Measurements from ENCODE around the gene SUFU. TPM values are rescaled to one million over a fixed set of nuclear protein-coding genes. Genes with fewer than 3 reads are reported as not detected.

The SUFU gene
- total and polyA plus RNA-seq, 2 experiments from 2014 or later = 2.8 to 5.6 TPM

- peak; percentile 99 for DNase-seq (ENCODE audit: low spot score)
- H2AFZ ChIP-seq = peak overlapping the region; percentile 9; the same call in 1 of the 2 replicates
Observed at GRCh38 chr10:102641880-102642735, 138.3 kb downstream of the SUFU start.

GRCh38 chr10:102642736-102643335 lies 139.1 kb downstream of the SUFU start:
- 0 out of 2 replicates have a peak, but pooled peaks cover 3% of the 10 kb centered on the region for H3K27me3 ChIP-seq (ENCODE audit: insufficient read depth)
- peak overlapping the region; percentile 86 for H3K4me3 ChIP-seq
- H3K4me1 ChIP-seq (ENCODE audit: insufficient read depth) = peaks cover 18% of the 10 kb centered on the region
- H2AFZ ChIP-seq = peak overlapping the region; percentile 91
- Mint-ChIP-seq H3K4me1 (peaks cover 19% of the 10 kb centered on the region), H3K27me3 (ENCODE audit: insufficient read depth, low read depth, poor library complexity) (peaks cover 19% of the 10 kb centered on the region), H3K27ac (peak overlapping the region; percentile 94), H3K36me3 (ENCODE audit: low read depth) (no peaks in the 10 kb centered on the region; the same call in 2 of the 3 replicates), H3K4me3 (peak overlapping the region; percentile 92), H3K9me3 (no peaks in the 10 kb centered on the region)
- H3K9me2 ChIP-seq (ENCODE audit: insufficient read depth) = no peaks in the 10 kb centered on the region
- DNase-seq (ENCODE audit: low spot score) (peak; percentile 61), ATAC-seq (peak; percentile 1; the same call in 2 of the 3 replicates)
- H3K79me2 ChIP-seq (replicated peaks; ENCODE audit: insufficient read depth) = peaks cover 28% of the 10 kb centered on the region
- peaks cover 13% of the 10 kb centered on the region; the same call in 1 of the 2 replicates for H4K20me1 ChIP-seq (replicated peaks; ENCODE audit: insufficient read depth)
- H3K4me2 ChIP-seq = peak overlapping the region; percentile 95
- H3K36me3 ChIP-seq (ENCODE audit: insufficient read depth) = no peaks in the 10 kb centered on the region
- peaks cover 17% of the 10 kb centered on the region for H3F3A ChIP-seq (replicated peaks; ENCODE audit: low read depth)
- H3K27ac ChIP-seq (ENCODE audit: low read depth) = peak overlapping the region; percentile 92
- TF ChIP-seq ZNF114 (CRISPR knock-in tag; IDR thresholded peaks at IDR 0.05) (no peak), POLR2AphosphoS5 (IDR thresholded peaks at IDR 0.05; ENCODE audit: low read depth) (no peak), JUNB (IDR thresholded peaks at IDR 0.05; ENCODE audit: unreplicated experiment) (no peak), STAT1 (IDR thresholded peaks at IDR 0.05; ENCODE audit: unreplicated experiment) (no peak), ETS1 (IDR thresholded peaks at IDR 0.05) (no peak), ZNF331 (CRISPR knock-in tag; IDR thresholded peaks at IDR 0.05; ENCODE audit: low read depth) (no peak), CREB1 (CRISPR knock-in tag; IDR thresholded peaks at IDR 0.05; ENCODE audit: low read depth) (no peak), EZH2phosphoT487 (IDR thresholded peaks at IDR 0.05; ENCODE audit: unreplicated experiment) (no peak), CTCF (conservative IDR thresholded peaks at IDR 0.05; ENCODE audit: low read depth in 2 of 2) (no peak)

More at GRCh38 chr10:102641880-102642735, 138.3 kb downstream of the SUFU start:
- H3K4me1 ChIP-seq (ENCODE audit: insufficient read depth) = peaks cover 12% of the 10 kb centered on the region
- H3K27me3 ChIP-seq (ENCODE audit: insufficient read depth) = 0 out of 2 replicates have a peak, but pooled peaks cover 3% of the 10 kb centered on the region
- H3K27me3 Mint-ChIP-seq (ENCODE audit: insufficient read depth, low read depth, poor library complexity) = peaks cover 16% of the 10 kb centered on the region
- H3K4me1 Mint-ChIP-seq = peaks cover 16% of the 10 kb centered on the region
- peaks cover 17% of the 10 kb centered on the region for H3F3A ChIP-seq (replicated peaks; ENCODE audit: low read depth)
- H3K4me2 ChIP-seq = peak overlapping the region; percentile 95
- peak; percentile 64 for ATAC-seq
- peak overlapping the region; percentile 92 for H3K27ac ChIP-seq (ENCODE audit: low read depth)
- H4K20me1 ChIP-seq (replicated peaks; ENCODE audit: insufficient read depth) = peaks cover 7% of the 10 kb centered on the region; the same call in 1 of the 2 replicates
- no peaks in the 10 kb centered on the region for H3K36me3 ChIP-seq (ENCODE audit: insufficient read depth)
- H3K79me2 ChIP-seq (replicated peaks; ENCODE audit: insufficient read depth) = peaks cover 21% of the 10 kb centered on the region
- H3K27ac Mint-ChIP-seq = peak overlapping the region; percentile 88
- no peak for TF ChIP-seq NANOG (IDR thresholded peaks at IDR 0.05; ENCODE audit: borderline replicate concordance)
- TF ChIP-seq CREB1 (CRISPR knock-in tag; IDR thresholded peaks at IDR 0.05; ENCODE audit: low read depth) = peak; percentile 52
- peak; percentile 59 for TF ChIP-seq POLR2AphosphoS5 (IDR thresholded peaks at IDR 0.05; ENCODE audit: low read depth)
- TF ChIP-seq REST (IDR thresholded peaks at IDR 0.05; ENCODE audit: unreplicated experiment) = no peak
- no peaks in the 10 kb centered on the region for H3K9me2 ChIP-seq (ENCODE audit: insufficient read depth)
- peak overlapping the region; percentile 84 for H3K4me3 Mint-ChIP-seq
- no peaks in the 10 kb centered on the region for H3K9me3 Mint-ChIP-seq
- peak overlapping the region; percentile 86 for H3K4me3 ChIP-seq
- no peaks in the 10 kb centered on the region; the same call in 2 of the 3 replicates for H3K36me3 Mint-ChIP-seq (ENCODE audit: low read depth)
